ENCODE data around the gene CHRNG.

- TF ChIP-seq CTCF (IDR thresholded peaks at IDR 0.05) (no peak), EP300 (IDR thresholded peaks at IDR 0.05) (no peak), POLR2A (IDR thresholded peaks at IDR 0.05) (no peak)
Observed at GRCh38 chr2:232525791-232526371, 13.6 kb upstream of the CHRNG start, which contains the start of gene CHRND.

Measured in sigmoid colon (tissue), 4 donors.